Adipose tissue (tissue), 3 donors: ENCODE results near the gene RMRP. TPM values are rescaled to one million over a fixed set of nuclear protein-coding genes. Genes with fewer than 3 reads are reported as not detected.

ENCODE experiments used
- H3K27ac ChIP-seq: one replicate; pipeline ENCODE4 v1.5.1; 2013; ENCODE audit warnings: low read depth, low read length
- WGBS, 3 donors: extraction: QIAGEN DNeasy Blood & Tissue Kit; methylation state at CpG; one replicate each; pipeline ENCODE4 v1.1.7; 2013; 5-methylcytosine and 5-hydroxymethylcytosine counted together
- polyA plus RNA-seq, 3 donors: library from polyadenylated mRNA; stranded (reverse); fragments of 200-250 nt; gene quantifications; one replicate each; pipeline ENCODE4 v1.2.3, GENCODE V29; 2013
- donor health status: healthy with polysubstance abuse.
- donor health status: Bipolar disorder and iron deficiency.
- donor health status: healthy.

Gene RMRP
- polyA plus RNA-seq, 3 donors, result 37.0 to 41.8 TPM; not detected in 1

GRCh38 chr9:35688558-35689541 lies 31.0 kb upstream of the RMRP start:
- H3K27ac ChIP-seq, result no peak overlapping the region
- WGBS, 3 donors, result 68 to 80% (median 70%) methylated on average over 12 of the region's 12 CpGs

GRCh38 chr9:35687972-35688557 lies 30.2 kb upstream of the RMRP start:
- H3K27ac ChIP-seq, result no peak overlapping the region
- WGBS, 3 donors, result 87 to 95% (median 92%) methylated on average over 2 of the region's 2 CpGs

- H3K27ac ChIP-seq, result no peak overlapping the region
- 80 to 85% (median 83%) methylated on average over 2 of the region's 2 CpGs for WGBS, 3 donors
Measured at GRCh38 chr9:35687306-35687705, 29.5 kb upstream of the RMRP start.

DNA sequence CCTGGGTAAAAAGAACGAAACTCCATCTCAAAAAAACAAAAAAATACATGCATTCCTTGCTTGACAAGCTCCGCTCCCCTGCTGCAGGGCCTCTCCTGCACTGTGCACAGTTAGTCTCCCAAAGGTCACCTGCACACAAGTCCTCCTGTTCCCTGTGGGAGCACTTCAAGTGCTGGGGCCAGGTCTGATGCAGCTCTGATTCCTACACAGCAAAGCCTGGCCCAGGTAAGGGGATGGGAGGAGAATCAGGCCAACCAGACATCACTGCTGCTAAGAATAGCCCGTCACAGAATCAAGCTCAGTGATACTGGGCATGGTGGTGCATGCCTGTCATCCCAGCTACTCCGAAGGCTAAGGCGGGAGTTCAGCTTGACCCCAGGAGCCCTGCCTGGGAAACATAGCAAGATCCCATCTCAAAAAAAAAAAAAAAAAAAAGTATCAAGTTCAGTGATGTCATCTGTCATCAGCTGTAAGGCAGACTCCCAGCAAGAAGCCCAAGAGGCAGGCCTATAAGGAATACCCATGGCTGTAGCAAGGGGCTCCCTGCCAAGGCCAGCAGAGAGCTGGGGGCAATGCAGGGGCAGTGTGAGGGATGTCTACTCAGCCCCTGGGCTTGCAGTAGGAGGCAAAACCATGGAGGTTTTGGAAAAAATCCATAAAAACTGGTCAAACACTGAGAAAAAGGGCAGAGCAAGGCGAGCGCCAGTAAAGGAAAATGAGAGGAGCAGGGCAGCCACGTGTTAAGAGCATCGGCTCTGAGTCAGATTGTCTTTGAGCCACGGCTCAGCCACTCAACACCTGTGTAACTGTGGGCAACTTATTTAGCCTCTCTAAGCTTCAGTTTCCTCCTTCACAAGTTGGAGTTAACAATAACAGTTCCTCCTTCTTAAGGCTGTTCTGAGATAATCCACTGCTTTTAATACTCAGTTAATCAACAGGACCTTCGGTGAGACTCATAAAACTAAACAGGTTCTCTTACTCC lies 28.7 kb upstream of the RMRP start:
- no peak overlapping the region for H3K27ac ChIP-seq
- WGBS, 3 donors, result 69 to 88% (median 73%) methylated on average over 11 of the region's 11 CpGs

DNA sequence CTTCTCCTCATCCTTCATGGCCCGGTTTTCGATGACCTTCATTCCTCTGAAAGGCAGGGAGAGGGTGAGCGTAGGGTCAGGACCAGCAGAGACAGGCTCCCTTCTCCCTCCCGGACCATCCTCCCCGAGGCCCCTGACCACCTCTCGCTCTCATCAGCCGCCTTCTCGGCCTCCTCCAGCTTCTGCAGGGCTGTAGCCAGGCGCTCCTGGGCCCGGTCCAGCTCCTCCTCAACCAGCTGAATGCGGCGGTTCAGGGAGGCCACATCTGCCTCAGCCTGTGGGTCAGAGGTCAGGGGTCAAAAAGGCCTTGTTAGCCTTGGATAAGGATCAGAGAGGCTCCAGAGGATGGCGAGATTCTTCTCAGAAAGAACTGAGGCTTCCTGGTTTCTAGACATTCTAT lies 27.7 kb upstream of the RMRP start:
- H3K27ac ChIP-seq, result no peak overlapping the region
- WGBS, 3 donors, result 74 to 89% (median 77%) methylated on average over 12 to 13 of the region's 13 CpGs

GRCh38 chr9:35684921-35685320 lies 27.1 kb upstream of the RMRP start:
- H3K27ac ChIP-seq, result no peak overlapping the region
- 95 to 98% (median 97%) methylated on average over 9 to 10 of the region's 10 CpGs for WGBS, 3 donors

- no peak overlapping the region for H3K27ac ChIP-seq
- 64 to 83% (median 70%) methylated on average over 2 of the region's 2 CpGs for WGBS, 3 donors
Measured at GRCh38 chr9:35683323-35683722, 25.5 kb upstream of the RMRP start.

GRCh38 chr9:35682520-35683315 lies 24.9 kb upstream of the RMRP start:
- no peak overlapping the region for H3K27ac ChIP-seq
- 86 to 91% (median 88%) methylated on average over 10 of the region's 10 CpGs for WGBS, 3 donors

DNA sequence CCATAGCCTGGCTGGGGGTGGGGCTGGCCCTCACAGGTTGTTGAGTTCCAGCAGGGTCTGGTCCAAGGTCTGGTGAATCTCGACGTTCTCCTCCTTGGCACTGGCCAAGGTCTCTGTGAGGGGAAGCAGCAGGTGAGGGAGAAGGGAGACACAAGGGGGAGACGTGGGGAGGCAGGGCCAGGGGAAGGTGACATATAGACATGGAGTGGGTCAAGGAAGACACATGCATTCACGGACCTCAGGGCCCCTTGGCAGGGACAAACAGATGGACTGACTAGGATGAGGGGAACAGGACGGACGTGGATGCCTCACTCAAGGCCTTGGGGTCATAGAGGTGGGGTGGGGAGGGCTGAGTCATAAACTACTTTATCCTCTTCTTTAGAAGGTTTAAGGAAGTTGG lies 24.2 kb upstream of the RMRP start:
- H3K27ac ChIP-seq, result no peak overlapping the region
- WGBS, 3 donors, result 72 to 89% (median 86%) methylated on average over 6 of the region's 6 CpGs

- 68 to 82% (median 81%) methylated on average over 3 of the region's 3 CpGs for WGBS, 3 donors
- H3K27ac ChIP-seq, result no peak overlapping the region
Measured at GRCh38 chr9:35681341-35682002, 23.7 kb upstream of the RMRP start.

- 55 to 66% (median 62%) methylated on average over 15 of the region's 15 CpGs for WGBS, 3 donors
- no peak overlapping the region for H3K27ac ChIP-seq
Measured at GRCh38 chr9:35680331-35681105, 22.7 kb upstream of the RMRP start.

DNA sequence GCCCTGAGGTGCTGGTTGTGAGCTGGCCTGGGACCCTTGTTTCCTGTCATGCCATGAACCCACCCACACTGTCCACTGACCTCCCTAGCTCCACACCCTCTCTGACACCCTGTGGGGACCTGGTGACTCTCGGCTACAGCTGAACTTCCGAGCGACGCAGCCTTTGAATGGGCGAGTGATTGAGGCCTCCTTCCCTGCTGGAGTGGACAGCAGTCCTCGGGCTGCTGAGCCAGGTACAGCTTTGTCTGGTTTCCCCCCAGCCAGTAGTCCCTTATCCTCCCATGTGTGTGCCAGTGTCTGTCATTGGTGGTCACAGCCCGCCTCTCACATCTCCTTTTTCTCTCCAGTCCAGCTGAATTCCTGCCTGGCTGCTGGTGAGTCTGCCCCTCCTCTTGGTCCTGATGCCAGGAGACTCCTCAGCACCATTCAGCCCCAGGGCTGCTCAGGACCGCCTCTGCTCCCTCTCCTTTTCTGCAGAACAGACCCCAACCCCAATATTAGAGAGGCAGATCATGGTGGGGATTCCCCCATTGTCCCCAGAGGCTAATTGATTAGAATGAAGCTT lies 22.0 kb upstream of the RMRP start:
- no peak overlapping the region for H3K27ac ChIP-seq
- WGBS, 3 donors, result 90 to 96% (median 92%) methylated on average over 8 of the region's 8 CpGs

DNA sequence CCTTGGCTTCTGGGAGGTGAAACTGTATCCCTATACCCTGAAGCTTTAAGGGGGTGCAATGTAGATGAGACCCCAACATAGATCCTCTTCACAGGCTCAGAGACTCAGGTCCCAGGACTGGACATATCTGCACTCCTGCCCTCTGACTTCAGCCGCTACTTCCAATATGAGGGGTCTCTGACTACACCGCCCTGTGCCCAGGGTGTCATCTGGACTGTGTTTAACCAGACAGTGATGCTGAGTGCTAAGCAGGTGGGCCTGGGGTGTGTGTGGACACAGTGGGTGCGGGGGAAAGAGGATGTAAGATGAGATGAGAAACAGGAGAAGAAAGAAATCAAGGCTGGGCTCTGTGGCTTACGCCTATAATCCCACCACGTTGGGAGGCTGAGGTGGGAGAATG lies 21.3 kb upstream of the RMRP start:
- 91 to 93% (median 93%) methylated on average over 5 of the region's 5 CpGs for WGBS, 3 donors

GRCh38 chr9:35675732-35676392 lies 18.0 kb upstream of the RMRP start:
- 6 to 7% (median 7%) methylated on average over 51 of the region's 51 CpGs for WGBS, 3 donors
- H3K27ac ChIP-seq, result no peak overlapping the region

More for the DNA sequence above, 21.3 kb upstream of the RMRP start:
- no peak overlapping the region for H3K27ac ChIP-seq

- 44 to 69% (median 45%) methylated on average over 13 of the region's 13 CpGs for WGBS, 3 donors
- H3K27ac ChIP-seq, result no peak overlapping the region
Measured at GRCh38 chr9:35675204-35675603, 17.4 kb upstream of the RMRP start.

- H3K27ac ChIP-seq, result no peak overlapping the region
- WGBS, 3 donors, result 64 to 78% (median 77%) methylated on average over 3 of the region's 3 CpGs
Measured at GRCh38 chr9:35674025-35674361, 16.2 kb upstream of the RMRP start.
